Gastroesophageal sphincter (tissue), 3 donors: ENCODE results near the gene NCKAP5.

Experiments
- CTCF ChIP-seq, 4 experiments: fragments of 200-600 bp in 2 of 4; fragments of 450-650 bp in 2 of 4; sonication (generic) in 1 of 4; IDR thresholded peaks; one replicate each; pipeline ENCODE4 v1.5.1; 2017 to 2019; ENCODE audit warnings: antibody characterized with exemption in 4 of 4, mild to moderate bottlenecking in 2 of 4, moderate library complexity in 2 of 4
- EP300 ChIP-seq: sonication (generic); formaldehyde crosslinking; IDR thresholded peaks from one replicate; pipeline ENCODE4 v1.6.1; 2017; ENCODE audit warnings: antibody characterized with exemption, mild to moderate bottlenecking
- POLR2A ChIP-seq, 2 donors: fragments of 450-650 bp; IDR thresholded peaks; one replicate each; pipeline ENCODE4 v1.6.1; 2017; ENCODE audit warnings: antibody characterized with exemption in 2 of 2, mild to moderate bottlenecking in 2 of 2, moderate library complexity in 1 of 2

- TF ChIP-seq CTCF (IDR thresholded peaks at IDR 0.05) = no peak
- no peak for TF ChIP-seq POLR2A (IDR thresholded peaks at IDR 0.05)
- TF ChIP-seq EP300 = no peak
These were observed 44.9 kb downstream of the NCKAP5 start for GRCh38 chr2:133523406-133523805.
